ENCODE measurements around the gene PIKFYVE.
"Not testable (repeated sequence)": the region's sequence is repeated elsewhere in the genome, so short reads cannot be mapped to it uniquely, and the experiment has no call there.

Gene PIKFYVE

DNA sequence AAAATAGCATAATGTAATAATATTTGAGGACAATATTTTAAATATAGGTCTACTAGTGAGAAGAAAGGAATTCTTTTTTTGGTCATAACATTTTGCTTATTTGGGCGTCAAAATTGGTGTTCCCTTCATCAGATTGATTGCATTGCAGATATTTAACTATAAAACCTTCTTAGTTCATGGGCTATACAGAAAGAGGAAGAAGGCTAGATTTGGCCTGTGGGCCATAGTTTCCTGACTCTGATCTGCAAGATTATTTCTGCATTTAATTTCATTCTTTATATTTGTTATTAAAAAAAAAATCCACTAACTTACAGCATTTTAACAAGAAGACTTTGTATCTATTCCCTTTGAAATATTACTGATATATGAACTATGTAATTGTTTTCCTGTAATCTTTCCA, 31.9 kb downstream of the PIKFYVE start:
- in situ Hi-C loops (cut with MboI; ENCODE audit: low sequenced_read_pairs): no loop called here

DNA sequence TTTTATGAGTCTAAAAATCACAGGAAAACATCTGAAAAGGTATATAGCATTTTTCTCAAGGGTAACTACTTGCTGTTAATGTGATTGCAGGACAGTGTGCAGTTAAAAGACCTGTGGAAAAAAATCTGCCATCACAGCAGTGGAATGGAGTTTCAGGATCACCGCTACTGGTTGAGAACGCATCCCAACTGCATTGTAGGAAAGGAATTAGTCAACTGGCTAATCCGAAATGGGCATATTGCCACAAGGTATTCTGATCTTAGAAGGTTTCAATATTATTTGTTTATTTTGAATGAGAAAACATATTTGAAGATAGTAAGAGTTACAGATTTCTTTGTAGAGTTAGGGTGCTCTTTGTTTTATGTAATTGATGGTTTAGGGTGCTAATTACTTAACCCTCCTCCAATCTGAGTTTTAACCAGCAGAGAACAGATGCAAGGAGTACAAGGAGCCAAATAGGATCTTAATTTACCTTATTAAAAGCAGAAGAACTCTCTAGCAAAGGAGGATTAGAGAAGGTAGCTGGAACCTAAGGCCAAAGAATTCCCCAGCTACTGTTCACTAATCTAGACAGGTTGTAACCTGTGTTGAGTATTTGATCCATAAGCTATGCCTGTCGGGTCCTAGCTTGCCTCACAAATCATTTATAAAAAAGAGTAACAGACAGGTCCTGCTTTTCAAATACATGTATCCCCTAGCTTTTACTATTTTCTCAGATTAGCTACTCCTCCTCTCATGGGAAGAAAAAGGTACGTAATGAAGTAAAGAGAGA, 35.0 kb downstream of the PIKFYVE start:
- in situ Hi-C loops (cut with MboI; ENCODE audit: low sequenced_read_pairs): no loop called here

GRCh38 chr2:208304157-208304556, 38.1 kb downstream of the PIKFYVE start:
- in situ Hi-C loops (cut with MboI; ENCODE audit: low sequenced_read_pairs): no loop called here

GRCh38 chr2:208304695-208305094, 38.6 kb downstream of the PIKFYVE start:
- in situ Hi-C loops (cut with MboI; ENCODE audit: low sequenced_read_pairs): no loop called here

- in situ Hi-C loops (cut with MboI; ENCODE audit: low sequenced_read_pairs): no loop called here
Measured at GRCh38 chr2:208306291-208306690, 40.2 kb downstream of the PIKFYVE start.

DNA sequence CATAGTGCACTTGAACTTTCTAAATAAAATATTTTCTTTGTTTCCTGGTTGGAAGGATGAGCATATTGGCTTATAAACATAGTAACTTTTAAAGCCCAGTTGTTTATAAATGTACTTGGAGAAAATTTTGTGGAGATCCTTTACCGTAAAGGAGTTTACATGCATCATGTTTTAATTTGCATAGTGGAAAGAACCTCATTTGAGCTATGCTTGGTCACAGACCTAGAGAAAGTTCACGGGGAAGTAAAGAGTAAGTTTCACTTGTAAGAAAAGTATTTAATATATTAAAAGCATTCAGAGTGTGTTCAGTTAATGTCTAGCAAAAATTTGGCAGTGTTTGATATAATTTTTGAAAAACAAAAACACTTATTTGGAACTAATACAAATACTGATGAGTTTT, 45.3 kb downstream of the PIKFYVE start:
- in situ Hi-C loops (cut with MboI; ENCODE audit: low sequenced_read_pairs): no loop called here

DNA sequence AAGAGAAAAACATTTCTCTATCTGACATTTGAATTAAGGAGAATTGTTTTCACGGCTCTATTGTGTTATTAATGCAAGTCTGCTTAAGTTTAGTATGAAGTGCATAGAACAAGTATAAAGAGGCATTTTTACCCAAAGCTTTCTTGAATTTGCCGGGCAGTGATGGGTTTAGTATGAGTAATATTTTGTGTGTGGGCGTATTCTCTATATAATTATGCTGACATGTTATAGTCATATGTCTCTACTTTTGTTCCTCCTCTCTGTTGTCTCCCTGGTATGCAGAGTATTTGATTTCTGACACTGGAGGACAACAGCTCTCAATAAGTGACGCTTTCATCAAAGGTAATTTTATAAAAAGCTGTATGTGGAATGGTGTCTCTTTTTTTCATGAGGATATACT, 45.9 kb downstream of the PIKFYVE start:
- in situ Hi-C loops (cut with MboI; ENCODE audit: low sequenced_read_pairs): no loop called here

DNA sequence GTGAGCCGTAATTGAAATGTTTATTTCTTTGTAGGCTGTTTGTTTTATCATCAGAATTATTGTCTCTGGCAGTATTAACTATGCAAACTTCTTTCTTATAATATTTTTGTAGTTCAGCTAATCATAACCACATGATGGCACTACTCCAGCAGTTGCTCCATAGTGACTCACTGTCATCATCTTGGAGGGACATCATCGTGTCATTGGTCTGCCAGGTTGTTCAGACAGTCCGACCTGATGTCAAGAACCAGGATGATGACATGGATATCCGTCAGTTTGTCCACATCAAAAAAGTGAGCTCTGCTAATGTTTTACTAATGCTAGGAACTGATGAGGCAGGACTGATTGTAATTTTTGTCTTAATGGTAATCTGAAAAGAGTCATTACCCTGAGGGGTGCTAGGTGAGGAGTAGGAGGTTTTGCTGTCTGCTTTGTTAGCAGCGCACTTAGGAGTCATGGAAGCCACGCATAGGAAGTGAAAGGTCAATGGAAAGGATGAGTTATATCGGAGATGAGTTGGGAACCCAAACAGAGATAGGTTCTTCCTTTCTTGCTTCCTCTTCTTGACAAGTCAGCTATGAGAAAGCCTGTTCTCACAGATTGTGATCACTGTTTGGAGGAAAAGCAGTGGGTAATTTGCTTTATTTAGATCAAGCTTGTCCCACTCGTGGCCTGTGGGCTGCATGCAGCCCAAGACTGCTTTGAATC, 49.2 kb downstream of the PIKFYVE start:
- in situ Hi-C loops (cut with MboI; ENCODE audit: low sequenced_read_pairs): no loop called here

DNA sequence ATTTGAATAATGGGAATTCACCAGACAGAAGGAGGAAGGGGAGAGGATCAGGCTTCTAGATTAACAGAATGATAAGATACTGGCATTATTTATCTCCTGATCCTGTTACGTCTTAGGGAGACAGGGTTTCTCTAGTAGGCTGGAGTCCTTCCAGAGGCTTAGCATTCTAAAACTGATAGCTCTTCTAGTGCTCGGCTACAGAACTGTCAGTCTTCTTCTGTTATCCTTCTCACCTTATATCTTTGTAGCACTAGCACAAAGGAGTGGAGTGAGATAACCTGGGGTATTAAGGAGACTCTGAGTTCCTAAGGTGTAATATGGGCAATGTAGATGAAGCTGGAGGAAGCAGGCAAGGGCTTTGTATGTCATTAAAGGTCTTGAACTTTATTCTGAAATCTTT, 52.1 kb downstream of the PIKFYVE start:
- in situ Hi-C loops (cut with MboI; ENCODE audit: low sequenced_read_pairs): no loop called here

DNA sequence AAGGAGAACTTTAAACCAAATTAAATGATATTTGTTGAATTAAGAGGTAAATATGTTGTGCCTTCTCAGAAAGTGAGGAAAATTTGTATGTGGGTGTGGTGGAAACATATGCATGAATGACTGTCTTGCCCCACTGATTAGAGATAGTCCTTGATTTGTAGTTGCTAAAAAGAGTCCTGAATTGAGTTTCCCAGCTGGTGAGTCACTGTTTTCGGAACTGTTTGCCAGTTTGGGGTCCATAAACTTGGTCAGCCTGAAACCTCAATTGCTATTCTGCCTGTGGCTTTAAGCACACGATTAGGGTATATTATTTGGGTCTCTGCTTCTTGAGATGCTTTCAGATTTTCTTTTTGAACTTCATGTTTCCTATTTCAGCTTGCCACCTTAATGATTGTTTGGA, 53.3 kb downstream of the PIKFYVE start:
- in situ Hi-C loops (cut with MboI; ENCODE audit: low sequenced_read_pairs): no loop called here

DNA sequence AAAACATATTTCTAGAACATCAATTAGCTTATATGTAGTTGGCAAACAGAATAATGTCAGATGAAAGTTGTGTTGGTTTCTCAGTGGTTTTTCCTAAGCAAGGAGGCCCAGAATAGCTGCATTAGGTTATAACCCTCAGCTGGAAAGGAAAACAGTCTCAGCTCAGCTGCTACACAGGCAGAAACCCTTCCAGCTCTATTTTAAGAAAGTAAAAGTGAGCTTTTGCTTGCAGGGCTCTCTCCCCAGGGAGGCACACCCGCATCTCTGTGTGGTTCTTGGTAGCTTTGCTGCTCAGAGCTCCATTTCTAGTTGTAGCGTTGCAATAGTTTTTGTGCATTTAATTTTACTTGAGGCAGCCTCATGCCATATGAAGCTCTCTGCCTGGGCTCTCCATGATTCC, 54.6 kb downstream of the PIKFYVE start:
- in situ Hi-C loops (cut with MboI; ENCODE audit: low sequenced_read_pairs): no loop called here

DNA sequence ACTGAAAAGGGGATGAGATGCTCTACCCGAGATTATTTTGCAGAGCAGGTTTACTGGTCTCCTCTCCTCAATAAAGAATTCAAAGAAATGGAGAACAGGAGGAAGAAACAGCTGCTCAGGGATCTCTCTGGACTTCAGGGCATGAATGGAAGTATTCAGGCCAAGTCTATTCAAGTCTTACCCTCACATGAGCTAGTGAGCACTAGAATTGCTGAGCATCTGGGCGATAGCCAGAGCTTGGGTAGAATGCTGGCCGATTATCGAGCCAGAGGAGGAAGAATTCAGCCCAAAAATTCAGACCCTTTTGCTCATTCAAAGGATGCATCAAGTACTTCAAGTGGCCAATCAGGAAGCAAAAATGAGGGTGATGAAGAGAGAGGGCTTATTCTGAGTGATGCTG, 60.0 kb downstream of the PIKFYVE start:
- in situ Hi-C loops (cut with MboI; ENCODE audit: low sequenced_read_pairs): no loop called here

DNA sequence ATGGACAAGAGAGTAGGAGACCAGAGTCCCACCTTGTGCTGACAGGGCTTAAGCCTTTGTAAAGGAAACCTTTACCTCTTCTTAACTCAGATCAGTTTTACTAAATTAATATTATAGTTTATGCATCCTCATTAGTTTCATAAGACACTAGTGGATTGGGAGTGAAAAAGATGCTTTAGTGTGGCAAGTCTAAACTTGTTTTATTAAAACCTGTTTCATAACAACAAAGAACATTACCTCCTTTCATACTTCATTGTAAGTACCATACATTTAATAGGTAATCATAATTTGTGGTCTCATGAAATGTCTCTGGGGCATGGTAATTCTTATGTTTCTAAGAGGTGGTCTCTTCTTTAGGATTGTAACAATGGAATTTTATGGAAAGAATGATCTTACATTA, 63.4 kb downstream of the PIKFYVE start:
- in situ Hi-C loops (cut with MboI; ENCODE audit: low sequenced_read_pairs): no loop called here

DNA sequence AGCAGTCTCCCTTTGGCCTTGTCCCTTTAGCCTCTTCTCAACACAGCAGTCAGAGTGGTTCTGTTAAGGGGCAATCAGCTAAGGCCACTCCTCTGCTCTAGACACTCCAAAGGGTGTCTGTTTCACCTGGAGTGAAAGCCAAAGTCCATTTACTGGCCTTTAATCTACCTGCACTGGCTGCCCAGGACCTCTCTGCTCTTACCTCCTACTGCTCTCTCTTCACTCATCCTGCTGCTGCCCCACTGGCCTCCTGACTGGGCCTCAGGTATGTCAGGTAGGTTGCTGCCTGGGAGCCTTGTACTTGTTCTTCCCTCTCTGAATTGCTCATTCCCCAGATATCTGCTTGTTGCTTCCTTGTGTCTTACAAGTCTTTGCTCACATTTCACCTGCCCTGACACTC, 68.2 kb downstream of the PIKFYVE start:
- in situ Hi-C loops (cut with MboI; ENCODE audit: low sequenced_read_pairs): no loop called here

DNA sequence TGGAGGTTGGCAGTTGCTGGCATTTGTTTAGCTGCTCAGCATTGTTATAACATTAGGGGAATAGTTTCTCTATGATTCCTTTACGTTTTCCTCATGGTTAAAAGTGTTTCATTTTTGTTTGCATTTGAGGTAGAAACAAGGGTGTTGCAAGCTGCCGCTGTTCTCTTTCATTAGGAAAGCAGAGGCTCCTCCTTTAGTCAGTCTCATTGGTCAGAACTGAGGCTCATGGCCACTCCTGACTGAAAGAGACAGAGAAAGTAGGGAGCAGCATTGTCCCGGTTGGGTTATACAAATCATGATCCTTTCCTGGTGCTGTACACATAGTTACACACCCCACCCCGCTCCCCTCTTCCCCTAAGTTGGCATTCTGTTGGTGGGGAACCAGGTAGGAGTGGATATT, 80.7 kb downstream of the PIKFYVE start:
- in situ Hi-C loops (cut with MboI; ENCODE audit: low sequenced_read_pairs): no loop called here

GRCh38 chr2:208350610-208351009, 84.6 kb downstream of the PIKFYVE start:
- in situ Hi-C loops (cut with MboI; ENCODE audit: low sequenced_read_pairs): no loop called here

DNA sequence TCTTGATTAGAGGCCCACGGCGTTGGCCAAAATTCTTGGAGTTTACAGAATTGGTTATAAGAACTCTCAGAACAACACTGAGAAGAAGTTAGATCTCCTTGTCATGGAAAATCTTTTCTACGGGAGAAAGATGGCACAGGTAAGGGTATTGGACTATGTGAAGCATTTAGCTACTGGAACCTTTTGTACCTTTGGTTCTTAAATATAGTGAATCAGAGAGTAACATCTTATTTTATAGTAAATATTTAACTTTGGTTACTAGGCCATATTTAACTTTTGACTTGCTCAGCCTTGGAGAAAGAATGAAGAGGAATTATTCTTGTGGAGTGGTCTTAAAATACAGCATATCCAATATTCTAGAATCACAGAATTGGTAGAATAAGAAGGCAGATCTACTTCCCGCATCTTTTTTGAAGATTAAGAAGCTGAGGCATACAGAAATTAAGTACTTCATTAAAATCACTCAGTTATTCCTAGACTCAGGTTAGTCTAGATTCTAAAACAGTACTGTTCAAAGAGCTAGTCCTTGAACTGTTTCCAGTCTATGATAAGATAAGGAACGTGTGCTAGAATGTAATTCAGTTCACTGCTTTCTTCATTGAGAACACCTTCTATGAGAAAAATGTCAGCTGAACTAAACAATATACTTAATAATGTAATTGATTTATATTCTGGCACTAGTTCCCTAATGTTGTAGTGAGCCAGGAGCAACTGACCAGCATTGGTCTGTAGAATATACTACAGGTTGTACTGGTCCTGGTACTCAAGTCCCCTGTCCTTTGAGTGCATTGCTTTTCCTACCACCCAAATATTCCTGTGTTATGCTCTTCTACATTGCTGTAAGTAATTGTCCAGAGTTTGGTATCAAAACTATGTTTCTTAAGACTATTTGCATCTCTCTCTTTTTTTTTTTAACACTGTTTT, 86.9 kb downstream of the PIKFYVE start:
- in situ Hi-C loops (cut with MboI; ENCODE audit: low sequenced_read_pairs): no loop called here

GRCh38 chr2:208354964-208355381, 88.9 kb downstream of the PIKFYVE start:
- in situ Hi-C loops (cut with MboI; ENCODE audit: low sequenced_read_pairs): no loop called here

DNA sequence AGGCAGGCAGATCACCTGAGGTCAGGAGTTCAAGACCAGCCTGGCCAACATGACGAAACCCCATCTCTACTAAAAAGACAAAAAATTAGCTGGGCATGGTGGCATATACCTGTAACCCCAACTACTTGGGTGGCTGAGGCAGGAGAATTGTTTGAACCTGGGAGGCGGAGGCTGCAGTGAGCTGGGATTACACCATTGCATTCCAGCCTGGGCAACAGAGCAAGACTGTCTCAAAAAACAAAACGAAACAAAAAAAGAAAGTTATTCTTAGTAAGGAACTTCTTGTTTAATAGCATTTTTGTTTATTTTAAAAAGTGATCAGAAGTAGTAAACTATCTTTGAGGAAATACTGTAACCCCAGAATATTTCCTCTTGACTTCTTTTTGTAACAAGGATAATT, 90.4 kb downstream of the PIKFYVE start:
- in situ Hi-C loops (cut with MboI; ENCODE audit: low sequenced_read_pairs): not testable (repeated sequence)

GRCh38 chr2:208356846-208357574, 91.0 kb downstream of the PIKFYVE start:
- in situ Hi-C loops (cut with MboI; ENCODE audit: low sequenced_read_pairs): no loop called here
